K562 treated with DMSO at 1 percent for 48 hours (cell line): ENCODE data around the gene SLX4. TPM values are rescaled to one million over a fixed set of nuclear protein-coding genes. Genes with fewer than 3 reads are reported as not detected.

Experiments
- total RNA-seq: library from RNA; unstranded; fragments of 300-600 nt; gene quantifications from 2 replicates; pipeline ENCODE4 v1.2.3, GENCODE V29; 2022; ENCODE audit warnings: low replicate concordance; ENCODE audit errors: extremely low read depth

SLX4 gene, protein sequence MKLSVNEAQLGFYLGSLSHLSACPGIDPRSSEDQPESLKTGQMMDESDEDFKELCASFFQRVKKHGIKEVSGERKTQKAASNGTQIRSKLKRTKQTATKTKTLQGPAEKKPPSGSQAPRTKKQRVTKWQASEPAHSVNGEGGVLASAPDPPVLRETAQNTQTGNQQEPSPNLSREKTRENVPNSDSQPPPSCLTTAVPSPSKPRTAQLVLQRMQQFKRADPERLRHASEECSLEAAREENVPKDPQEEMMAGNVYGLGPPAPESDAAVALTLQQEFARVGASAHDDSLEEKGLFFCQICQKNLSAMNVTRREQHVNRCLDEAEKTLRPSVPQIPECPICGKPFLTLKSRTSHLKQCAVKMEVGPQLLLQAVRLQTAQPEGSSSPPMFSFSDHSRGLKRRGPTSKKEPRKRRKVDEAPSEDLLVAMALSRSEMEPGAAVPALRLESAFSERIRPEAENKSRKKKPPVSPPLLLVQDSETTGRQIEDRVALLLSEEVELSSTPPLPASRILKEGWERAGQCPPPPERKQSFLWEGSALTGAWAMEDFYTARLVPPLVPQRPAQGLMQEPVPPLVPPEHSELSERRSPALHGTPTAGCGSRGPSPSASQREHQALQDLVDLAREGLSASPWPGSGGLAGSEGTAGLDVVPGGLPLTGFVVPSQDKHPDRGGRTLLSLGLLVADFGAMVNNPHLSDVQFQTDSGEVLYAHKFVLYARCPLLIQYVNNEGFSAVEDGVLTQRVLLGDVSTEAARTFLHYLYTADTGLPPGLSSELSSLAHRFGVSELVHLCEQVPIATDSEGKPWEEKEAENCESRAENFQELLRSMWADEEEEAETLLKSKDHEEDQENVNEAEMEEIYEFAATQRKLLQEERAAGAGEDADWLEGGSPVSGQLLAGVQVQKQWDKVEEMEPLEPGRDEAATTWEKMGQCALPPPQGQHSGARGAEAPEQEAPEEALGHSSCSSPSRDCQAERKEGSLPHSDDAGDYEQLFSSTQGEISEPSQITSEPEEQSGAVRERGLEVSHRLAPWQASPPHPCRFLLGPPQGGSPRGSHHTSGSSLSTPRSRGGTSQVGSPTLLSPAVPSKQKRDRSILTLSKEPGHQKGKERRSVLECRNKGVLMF (N-terminal part only)
- total RNA-seq: not detected in 2 replicates

DNA sequence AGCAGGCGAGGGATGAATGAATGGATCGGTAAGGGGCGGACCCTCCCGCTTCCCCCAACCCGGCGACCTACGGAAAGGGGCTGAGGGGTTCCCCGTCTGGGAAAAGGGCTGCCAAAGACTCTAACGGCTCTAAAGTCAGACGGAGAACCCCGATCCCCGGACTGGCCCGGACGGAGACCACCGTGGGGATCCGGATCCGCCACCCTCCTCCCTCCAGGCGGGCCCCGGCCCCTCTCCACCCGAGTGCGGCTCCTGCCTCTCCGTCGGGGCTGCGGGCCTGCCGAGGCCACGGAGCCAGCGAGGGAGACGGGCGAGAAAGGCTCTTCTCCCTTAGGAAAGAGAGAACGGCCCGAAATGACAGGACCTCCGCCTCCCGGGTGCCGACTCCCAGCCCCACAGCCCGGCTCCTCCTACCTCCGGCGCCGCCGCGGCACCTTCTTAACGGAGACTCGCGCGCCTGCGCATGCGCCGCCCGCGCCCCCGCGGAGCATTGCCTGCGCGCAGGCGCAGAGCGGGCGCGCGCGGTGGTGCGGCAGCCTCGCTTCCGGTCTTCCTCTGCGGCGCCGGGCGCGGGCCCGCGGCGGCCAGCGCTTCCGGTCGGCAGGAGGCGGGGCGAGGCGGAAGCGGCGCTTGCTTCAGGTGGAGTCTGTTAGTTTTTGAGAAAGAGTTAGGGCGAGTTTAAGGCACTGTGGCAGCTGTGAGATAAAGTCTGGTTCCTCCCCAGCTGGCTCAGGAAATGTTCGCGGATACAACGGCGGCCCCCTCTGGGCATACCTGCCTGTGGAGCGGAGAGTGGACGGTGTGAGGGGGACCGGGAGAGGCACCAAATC is at the start of gene SLX4:
Gene SLX4 (minus strand): TSS at position 461 of the 830 bp plus-strand sequence. CDS start 2,642 bp downstream, outside the sequence.

DNA sequence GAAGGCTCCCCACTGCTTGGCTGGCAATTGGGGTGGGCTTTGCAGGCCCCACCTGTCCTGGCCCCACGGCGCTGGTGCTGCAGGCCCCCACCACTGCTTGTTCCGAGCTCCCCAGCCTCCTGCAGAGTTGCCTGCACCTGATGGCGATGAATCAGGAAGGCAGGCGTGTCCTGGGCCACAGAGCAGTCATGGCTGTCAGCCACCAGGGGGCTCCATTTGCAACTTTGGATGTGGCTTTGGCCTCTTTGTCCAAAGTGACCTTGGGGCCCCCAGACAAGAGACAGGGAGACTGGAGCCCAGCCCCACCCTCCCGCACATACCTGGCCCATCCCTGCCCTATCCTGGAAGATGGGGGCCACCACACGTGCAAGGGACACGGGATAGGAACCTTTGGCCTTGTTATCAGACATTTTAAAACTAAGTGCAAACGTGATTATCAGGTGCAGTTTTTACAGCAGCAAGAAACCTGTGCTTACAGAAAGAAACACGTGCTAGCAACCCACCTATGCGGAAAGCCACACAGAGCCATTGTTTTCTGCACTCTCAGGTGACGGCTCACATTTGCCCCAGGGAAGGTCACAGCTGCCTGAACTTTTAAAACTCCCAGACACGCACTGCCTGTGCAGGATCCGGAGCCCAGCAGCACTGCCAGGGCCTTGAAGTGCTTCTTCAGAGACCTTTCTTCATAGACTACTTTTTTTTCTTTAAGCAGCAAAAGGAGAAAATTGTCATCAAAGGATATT is 43.0 kb upstream of the SLX4 start, which contains the start of gene DNASE1:
Gene DNASE1 (plus strand): TSS at position 443 of the 743 bp plus-strand sequence. CDS start 683 bp downstream, outside the sequence.

DNA sequence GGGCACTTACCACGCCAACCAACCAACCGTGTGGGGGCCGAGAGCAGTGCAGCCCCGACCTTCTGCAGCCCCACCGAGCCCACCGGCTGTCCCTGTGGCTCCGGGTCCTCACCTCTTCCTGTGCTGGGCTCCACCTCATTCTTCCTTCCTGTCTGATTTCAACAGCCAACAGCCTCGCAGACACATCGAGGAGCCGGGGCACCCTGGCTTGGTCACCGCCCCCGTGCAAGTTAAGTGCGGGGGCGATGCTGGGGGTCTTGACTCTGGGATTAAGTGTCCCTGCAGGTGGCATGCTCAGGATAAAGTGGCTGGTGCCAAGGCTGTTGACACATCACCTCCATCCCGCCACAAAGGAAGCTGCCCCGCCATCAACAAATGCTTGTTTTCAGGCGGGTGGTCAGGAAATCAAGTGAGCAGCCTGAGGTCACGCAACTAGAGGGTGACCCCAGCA is 34.1 kb downstream of the SLX4 start, which contains the start of gene NLRC3:
Gene NLRC3 (minus strand): TSS at position 102 of the 451 bp plus-strand sequence. CDS start 12,367 bp downstream, outside the sequence.

Other genes with a start within 250 kb of the SLX4 start
- not detected in 2 replicates for gene ZSCAN32, start 210.6 kb downstream of the SLX4 start, total RNA-seq
- not detected in 2 replicates for gene ZNF174, start 210.4 kb downstream of the SLX4 start, total RNA-seq
- not detected in 2 replicates for gene ZNF597, start 168.1 kb downstream of the SLX4 start, total RNA-seq
- not detected in 2 replicates for gene NAA60, start 167.9 kb downstream of the SLX4 start, total RNA-seq
- not detected in 2 replicates for gene C16orf90, start 116.1 kb downstream of the SLX4 start, total RNA-seq
- gene CLUAP1, start 110.6 kb downstream of the SLX4 start, total RNA-seq: not detected in 2 replicates
- not detected in 2 replicates for gene NLRC3, start 34.2 kb downstream of the SLX4 start, total RNA-seq
- not detected in 2 replicates for gene DNASE1, start 43.1 kb upstream of the SLX4 start, total RNA-seq
- gene TRAP1, start 105.9 kb upstream of the SLX4 start, total RNA-seq: 194 TPM in 1 of 2 replicates, not detected in the other